ENCODE measurements around the gene RPUSD4.

The RPUSD4 gene

DNA sequence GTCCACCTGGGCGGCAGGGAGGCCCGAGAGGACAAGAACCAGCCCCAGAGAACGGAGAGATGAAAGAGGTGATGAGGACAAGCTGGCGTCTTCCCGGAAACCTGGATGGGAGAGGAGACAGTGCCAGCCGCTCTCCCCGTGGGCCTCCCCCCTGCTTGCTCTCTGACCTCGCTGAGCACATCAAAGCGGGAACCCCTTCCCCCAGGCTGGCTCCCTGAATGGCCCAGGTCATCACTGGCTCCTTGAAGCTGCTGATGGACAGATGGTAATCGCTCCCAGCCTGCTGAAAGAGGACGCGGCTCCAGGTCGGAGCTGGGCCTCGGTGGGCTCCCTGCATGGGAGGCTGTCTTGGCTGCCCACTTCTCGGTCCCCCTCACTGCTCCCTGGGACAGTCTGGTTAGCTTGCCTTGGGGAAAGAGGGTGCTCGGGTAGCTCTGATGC is 18.4 kb downstream of the RPUSD4 start:
- ATAC-seq (no peak), DNase-seq (ENCODE audit: low spot score in 2 of 2) (no peak)
- Mint-ChIP-seq H3K9me3 (no peaks in the 10 kb centered on the region), H3K36me3 (peaks cover 51% of the 10 kb centered on the region), H3K27ac (no peak overlapping the region), H3K4me3 (no peak overlapping the region), H3K4me1 (peaks cover 9% of the 10 kb centered on the region)

DNA sequence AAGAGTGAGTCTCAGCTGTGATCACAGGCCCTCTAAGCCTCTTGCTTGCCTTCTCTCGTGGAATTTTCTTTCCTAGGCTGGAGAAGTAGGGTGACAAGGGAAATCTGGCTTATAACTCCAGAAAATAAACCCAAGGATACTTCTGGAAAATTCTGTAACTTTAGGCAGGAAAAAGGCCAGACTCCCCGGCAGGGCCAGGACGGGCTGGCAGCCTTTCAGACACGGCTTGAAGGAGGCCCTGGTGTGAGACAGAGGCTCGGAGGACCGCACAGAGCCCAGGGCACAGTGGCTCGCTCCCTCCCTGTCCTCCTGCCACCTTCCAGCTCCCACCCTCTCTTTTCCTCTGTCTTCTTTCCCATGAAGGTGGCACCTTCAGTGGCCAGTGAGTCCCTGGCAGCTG is 19.1 kb downstream of the RPUSD4 start:
- no peak overlapping the region for H3K27ac Mint-ChIP-seq
- H3K4me3 Mint-ChIP-seq: no peak overlapping the region
- H3K4me1 Mint-ChIP-seq: peaks cover 9% of the 10 kb centered on the region
- no peaks in the 10 kb centered on the region for H3K9me3 Mint-ChIP-seq
- ATAC-seq: no peak
- DNase-seq (ENCODE audit: low spot score in 2 of 2): no peak
- H3K36me3 Mint-ChIP-seq: peaks cover 44% of the 10 kb centered on the region

DNA sequence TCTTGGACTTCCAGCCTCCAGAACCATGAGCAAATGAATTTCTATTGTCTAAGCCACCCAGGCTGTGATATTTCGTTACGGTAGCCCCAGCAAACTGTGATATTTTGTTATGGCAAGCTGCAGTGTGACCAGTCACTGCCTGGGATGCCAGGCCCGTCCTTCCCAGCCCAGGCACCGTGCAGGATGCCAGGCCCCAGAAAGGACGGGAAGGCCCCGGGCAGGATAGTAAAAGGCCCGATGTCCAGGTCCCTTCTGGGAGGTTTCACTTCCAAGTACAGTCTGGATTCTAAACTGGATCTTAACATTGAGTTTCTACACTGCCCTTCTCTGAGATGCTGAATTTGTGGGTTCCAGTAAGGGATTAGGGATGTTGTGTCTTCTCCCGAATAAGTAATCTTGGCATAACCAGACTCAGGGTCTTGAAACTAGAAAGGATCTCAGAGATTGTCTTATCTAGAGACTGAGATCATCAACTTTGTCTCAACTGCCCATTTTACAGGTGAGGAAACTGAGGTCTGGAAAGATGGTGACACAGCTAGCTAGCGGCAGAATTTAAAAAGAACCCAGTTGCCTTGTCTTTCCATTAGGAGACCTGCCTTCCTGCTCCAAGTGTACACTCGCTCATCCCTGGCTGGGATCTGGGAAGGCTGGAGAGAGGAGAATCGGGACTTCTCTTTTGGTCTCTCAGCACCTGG is 19.9 kb downstream of the RPUSD4 start:
- no peaks in the 10 kb centered on the region for H3K9me3 Mint-ChIP-seq
- ATAC-seq (no peak), DNase-seq (ENCODE audit: low spot score in 2 of 2) (no peak)
- peaks cover 9% of the 10 kb centered on the region for H3K4me1 Mint-ChIP-seq
- H3K36me3 Mint-ChIP-seq: peaks cover 35% of the 10 kb centered on the region
- no peak overlapping the region for H3K27ac Mint-ChIP-seq
- H3K4me3 Mint-ChIP-seq: no peak overlapping the region

DNA sequence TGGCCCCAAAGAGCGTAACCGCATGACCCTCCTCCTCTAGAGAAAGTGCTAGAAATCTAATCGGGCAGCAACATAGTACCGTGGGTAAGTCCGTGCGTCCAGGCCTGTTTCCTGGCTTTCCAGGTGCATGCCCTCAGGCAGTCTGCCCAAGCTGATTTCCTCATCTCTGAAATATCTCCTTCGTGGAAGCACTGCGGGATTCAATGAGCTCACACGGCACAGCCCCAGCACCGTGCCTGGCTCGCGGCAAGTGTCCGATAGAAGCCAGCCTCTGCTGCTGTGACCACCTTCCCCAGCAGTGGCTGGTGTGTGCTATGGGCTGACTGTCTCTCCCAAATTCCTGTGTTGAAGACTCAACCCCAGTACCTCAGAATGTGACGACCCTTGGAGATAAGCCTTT is 20.7 kb downstream of the RPUSD4 start:
- DNase-seq (ENCODE audit: low spot score in 2 of 2) (no peak), ATAC-seq (no peak)
- H3K27ac Mint-ChIP-seq: no peak overlapping the region
- peaks cover 28% of the 10 kb centered on the region for H3K36me3 Mint-ChIP-seq
- H3K4me3 Mint-ChIP-seq: no peak overlapping the region
- no peaks in the 10 kb centered on the region for H3K9me3 Mint-ChIP-seq
- peaks cover 9% of the 10 kb centered on the region for H3K4me1 Mint-ChIP-seq

DNA sequence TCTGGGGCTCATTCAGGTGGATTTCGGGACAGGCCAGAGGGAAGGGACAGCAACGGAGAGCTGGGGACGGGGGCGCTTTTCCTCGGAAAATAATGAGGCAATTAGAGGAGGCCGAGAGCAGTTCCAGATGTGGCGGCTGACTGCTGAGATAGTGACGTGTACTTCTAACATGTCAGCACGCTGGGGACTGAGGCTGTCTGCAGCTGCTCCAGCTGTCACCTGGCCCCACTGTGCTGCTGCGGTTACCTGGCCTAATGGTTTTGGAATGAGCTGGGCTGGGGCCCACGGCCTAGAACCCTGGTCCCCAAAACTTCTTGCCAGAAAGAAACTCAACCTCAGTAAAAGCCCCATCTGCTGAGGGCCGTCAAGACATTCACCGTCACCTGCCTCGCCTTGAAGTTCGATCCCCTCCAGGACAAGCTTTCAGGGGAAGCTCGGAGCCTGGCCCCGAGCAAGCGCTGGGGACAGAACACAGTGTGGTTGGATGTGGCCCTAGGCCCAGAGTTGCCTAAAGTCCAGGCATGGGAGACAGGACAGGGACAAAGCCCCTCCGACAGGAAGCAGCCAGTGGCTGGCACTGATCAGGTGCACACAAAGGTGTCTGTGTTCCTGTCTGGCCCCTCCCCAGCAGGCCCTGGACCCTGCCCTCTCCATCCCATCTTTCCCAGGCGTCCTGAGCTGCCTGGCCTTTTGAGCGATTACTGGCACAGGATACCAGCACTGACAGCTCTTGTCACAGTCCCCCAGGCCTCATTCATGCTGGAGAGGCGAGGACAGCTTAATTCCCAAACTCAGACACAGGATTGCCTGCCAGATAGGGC is 22.1 kb downstream of the RPUSD4 start:
- DNase-seq (ENCODE audit: low spot score in 2 of 2): no peak
- Mint-ChIP-seq H3K4me1 (peaks cover 9% of the 10 kb centered on the region), H3K36me3 (peaks cover 18% of the 10 kb centered on the region), H3K27ac (peak overlapping the region; percentile 83), H3K9me3 (no peaks in the 10 kb centered on the region), H3K4me3 (no peak overlapping the region)
- ATAC-seq: no peak

DNA sequence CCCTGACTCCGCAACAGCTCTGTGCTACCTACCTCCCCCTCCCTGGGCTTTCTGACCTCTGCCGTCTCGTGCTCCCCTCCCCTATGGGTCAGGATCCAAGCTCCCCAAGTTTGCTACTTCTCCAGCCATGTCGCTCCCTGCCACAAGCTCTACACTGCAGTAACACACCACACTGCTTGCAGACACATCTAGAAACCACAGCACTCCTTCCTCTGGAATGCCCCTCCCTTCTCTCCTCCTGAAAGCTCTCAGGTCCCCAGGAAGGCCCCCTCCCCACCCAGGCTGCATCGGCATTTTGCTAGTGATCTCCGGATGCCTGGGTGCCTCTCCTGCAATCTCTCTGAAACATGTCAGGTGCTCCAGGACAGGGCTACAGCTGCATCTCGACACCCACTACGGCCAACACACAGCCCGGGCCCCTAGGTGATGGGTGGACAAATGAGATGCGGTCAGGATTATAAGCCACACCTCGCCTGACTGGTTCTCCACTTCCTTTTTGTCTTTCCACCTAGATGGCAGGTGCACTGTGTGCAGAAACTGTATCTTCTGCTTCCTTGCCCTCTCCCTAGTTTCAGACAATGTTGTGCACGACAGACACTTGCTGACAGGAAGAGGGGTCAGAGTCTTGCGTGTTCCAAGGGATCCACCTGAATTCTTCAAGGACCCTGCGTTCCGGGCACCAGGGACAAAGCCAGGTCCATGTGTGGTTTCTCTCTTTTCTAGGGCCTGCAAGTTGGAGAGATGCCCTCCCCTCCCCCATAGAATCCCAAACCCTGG is 22.9 kb downstream of the RPUSD4 start:
- no peaks in the 10 kb centered on the region for H3K9me3 Mint-ChIP-seq
- peaks cover 15% of the 10 kb centered on the region for H3K36me3 Mint-ChIP-seq
- H3K4me1 Mint-ChIP-seq: peaks cover 9% of the 10 kb centered on the region
- DNase-seq (ENCODE audit: low spot score in 2 of 2): no peak
- no peak overlapping the region for H3K4me3 Mint-ChIP-seq
- ATAC-seq: no peak
- H3K27ac Mint-ChIP-seq: peak overlapping the region; percentile 83

DNA sequence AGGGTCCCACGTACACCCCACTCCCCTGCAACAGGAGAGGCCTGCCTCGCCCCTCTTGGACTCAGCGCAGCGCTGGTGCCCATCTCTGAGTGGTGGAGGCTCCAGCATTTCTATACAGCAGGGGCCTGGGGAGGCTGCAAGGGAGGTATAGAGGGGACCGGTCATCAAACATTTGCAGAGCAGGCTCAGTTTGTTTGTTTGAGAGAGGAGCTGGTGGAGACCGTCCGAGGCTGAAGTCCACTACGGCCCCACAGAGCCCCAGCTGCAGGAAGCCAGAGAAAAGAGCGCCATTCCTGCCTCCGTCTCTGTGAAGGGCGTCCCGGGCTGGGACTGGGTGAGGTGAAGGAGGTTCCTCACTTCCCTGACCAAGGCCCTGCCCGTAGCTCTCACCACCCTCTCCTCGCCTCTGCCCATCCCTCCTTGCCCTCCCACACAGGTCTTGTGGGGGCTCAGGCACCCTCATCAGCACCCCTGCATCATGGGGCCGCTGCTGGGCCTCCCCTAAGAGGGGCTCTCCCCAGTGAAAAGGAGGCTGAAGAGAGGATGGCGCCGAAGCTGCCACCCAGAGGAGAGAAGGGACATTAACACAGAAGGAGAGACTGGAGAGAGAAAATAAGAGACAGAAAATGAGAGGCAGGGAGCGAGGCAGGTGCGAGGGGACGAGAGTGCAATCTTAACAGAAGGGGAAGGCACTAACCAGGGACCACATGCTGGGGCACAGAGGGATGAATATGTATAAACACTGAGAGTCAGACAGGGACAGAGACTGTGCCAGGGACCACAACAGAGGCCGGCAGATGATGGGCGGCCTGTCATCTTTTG is 24.5 kb downstream of the RPUSD4 start:
- Mint-ChIP-seq H3K9me3 (no peaks in the 10 kb centered on the region), H3K4me1 (peaks cover 15% of the 10 kb centered on the region), H3K27ac (no peak overlapping the region), H3K4me3 (no peak overlapping the region), H3K36me3 (peaks cover 5% of the 10 kb centered on the region)
- DNase-seq (ENCODE audit: low spot score in 2 of 2) (no peak), ATAC-seq (no peak)

DNA sequence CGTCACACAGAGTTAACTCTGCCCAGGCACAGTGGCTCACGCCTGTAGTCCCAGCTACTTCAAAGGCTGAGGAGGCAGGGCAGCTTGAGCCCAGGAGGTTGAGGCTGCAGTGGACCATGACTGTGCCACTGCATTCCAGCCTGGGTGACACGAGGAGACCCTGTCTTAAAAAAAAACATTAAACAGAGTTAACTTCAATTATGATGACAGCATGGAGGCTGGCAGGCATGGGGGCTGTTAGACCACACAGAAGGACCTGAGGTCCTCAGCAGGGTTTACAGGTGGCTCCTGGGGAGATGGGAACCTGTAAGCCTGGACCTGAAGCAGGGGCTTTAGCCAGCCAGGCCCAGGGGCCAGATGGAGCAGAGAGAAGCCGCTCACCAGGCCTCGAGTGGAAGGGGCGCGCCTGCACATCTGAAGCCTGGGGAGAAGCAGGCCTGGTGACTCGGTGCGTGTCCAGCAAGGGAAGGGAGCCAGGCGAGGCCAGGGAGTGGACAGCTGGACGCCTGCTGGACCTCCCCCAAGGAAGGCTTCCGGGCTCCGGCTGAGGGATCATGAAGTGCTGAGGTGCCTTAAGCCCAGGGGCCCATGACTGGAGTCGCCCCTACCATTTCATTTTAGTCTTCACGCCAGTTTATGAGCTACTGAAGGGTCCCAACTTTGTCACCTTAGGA is 25.3 kb downstream of the RPUSD4 start:
- Mint-ChIP-seq H3K4me1 (peaks cover 15% of the 10 kb centered on the region), H3K27ac (no peak overlapping the region), H3K9me3 (no peaks in the 10 kb centered on the region), H3K4me3 (no peak overlapping the region), H3K36me3 (peaks cover 5% of the 10 kb centered on the region)
- ATAC-seq: no peak
- DNase-seq (ENCODE audit: low spot score in 2 of 2): no peak

DNA sequence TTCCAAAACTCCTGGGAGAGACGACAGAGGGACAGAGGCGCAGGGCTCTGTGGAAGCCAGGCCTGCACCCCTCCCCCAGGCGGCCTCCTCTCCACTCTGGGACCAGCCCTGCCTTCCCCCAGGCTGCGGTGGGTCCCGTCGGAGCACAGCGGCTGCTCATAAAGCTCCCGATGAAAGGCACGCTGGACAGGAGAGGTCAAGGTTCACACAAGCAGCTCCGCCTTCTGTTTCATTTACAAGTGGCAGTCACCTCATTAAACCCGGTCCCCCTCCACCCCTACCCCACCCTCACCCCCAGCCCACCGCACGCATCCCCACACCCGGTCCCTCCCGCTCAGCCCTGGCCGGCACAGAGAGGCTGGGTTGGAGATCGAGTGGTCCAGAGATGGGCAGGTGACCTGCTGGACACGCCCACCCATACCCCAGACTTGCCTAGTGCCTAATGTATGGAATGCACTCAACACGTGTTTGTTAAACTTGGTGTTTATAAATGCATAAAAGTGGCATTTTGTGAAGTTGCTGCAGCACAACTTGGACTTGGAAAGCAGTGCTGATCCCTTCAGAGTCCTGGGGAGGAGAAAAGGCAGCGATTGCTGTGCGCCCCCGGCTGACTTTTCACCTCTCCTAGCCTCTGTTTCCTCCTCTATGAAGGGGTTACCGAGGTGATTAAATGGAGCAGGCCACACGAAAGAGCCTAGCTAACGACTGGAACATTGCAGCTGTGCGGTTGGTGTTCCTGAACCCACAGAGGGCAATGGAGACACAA is 26.0 kb downstream of the RPUSD4 start:
- DNase-seq (ENCODE audit: low spot score in 2 of 2) (no peak), ATAC-seq (no peak)
- Mint-ChIP-seq H3K9me3 (no peaks in the 10 kb centered on the region), H3K36me3 (peaks cover 2% of the 10 kb centered on the region), H3K4me3 (no peak overlapping the region), H3K27ac (no peak overlapping the region), H3K4me1 (peaks cover 15% of the 10 kb centered on the region)

DNA sequence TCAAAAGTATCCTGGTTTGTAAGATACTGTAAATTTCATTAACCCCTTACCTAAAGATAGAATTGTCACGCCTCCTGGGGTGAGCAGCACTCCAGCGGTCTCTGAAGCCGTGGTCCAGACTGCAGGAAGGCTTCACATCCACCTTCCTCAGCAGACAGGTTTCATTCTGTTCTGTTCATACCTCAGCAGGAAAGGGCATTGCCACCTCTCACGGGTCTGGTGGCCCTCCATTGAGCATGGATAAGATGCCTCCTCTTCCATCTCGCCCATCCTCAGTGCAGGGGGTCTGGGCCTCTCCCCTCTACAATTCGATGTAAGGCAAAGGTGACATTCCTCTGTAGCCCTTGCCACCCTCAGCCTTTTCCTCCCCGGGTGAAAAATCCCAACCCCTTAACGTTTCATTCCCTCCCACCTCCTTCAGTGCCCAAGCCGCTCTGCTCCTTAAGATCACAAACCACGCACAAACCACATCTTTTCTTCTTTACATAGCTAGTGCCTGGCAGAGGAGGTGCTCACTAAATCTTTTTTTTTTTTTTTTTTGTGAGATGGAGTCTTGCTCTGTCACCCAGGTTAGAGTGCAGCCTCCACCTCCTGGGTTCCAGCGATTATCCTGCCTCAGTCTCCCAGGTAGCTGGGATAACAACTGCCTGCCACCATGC is 28.5 kb downstream of the RPUSD4 start:
- Mint-ChIP-seq H3K27ac (peak overlapping the region; percentile 48), H3K36me3 (no peaks in the 10 kb centered on the region)
- ATAC-seq: no peak

DNA sequence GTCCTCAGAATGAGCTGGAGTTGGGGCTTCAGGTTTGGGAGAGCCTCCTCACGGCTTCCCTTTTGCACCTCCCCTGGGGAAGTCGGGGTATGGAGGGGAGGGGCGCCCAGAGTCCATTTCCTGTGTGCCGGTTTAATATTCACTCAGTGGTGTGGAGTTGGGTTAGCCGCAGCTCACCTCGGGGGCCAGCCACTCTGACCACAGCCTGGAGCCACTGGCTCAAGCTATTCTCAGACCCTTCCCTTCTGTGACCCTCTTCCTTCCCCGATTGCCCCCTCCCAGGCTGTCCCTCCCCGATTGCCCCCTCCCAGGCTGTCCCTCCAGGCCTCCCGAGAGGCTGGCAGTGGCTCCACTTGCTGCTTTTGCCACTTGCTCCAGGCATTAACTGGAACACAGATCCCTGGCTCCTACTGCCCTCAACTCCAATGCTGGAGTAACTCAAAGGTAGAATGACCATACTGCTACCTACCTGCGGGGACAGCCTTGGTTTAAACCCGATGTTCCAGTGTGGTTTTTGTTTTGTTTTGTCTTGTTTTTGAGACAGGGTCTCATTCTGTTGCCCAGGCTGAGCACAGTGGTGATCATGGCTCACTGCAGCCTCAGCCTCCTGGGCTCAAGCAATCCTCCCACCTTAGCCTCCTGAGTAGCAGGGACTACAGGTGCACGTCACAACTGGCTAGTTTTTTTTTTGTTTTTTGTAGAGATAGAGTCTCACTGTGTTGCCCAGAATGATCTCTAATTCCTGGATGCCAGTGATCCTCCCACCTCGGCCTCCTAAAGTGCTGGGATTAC is 29.3 kb downstream of the RPUSD4 start:
- Mint-ChIP-seq H3K4me3 (no peak overlapping the region), H3K27ac (peak overlapping the region; percentile 48), H3K9me3 (no peaks in the 10 kb centered on the region), H3K4me1 (peaks cover 6% of the 10 kb centered on the region), H3K36me3 (no peaks in the 10 kb centered on the region)
- ATAC-seq (peak; percentile 50), DNase-seq (ENCODE audit: low spot score in 2 of 2) (no peak)

More for the DNA sequence above, 28.5 kb downstream of the RPUSD4 start:
- H3K4me3 Mint-ChIP-seq: no peak overlapping the region
- peaks cover 6% of the 10 kb centered on the region for H3K4me1 Mint-ChIP-seq
- no peaks in the 10 kb centered on the region for H3K9me3 Mint-ChIP-seq
- no peak for DNase-seq (ENCODE audit: low spot score in 2 of 2)

DNA sequence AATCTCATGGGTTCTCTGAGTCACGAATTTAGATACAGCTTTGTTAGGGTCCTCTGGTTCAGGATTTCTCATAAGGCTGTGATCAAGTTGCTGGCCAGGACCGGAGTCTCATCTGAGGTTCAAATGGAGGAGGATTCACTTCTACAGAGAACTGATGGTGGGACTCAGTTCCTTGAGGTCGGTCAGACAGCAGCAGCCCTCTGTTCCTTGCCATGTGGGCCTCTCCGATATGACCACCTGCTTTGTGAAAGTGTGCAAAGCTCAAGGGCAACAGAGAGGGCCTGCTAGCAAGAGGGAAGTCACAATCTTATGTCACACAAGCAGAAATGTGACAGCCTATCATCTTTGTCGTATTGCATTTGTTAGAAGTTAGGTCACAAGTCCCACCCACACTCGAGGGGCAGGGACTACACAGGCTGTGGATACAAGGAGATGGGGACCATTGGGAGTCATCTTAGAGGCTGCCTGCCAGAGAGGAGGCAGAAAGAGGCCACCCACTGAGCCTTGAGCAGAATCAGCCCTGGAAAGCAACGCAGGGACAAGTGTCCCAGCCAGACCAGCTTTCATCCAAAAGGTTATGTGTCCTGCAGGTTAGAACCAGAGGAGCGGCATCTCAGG is 34.5 kb downstream of the RPUSD4 start:
- Mint-ChIP-seq H3K36me3 (no peaks in the 10 kb centered on the region), H3K9me3 (no peaks in the 10 kb centered on the region), H3K27ac (no peak overlapping the region), H3K4me1 (no peaks in the 10 kb centered on the region), H3K4me3 (no peak overlapping the region)
- DNase-seq (ENCODE audit: low spot score in 2 of 2) (no peak), ATAC-seq (no peak)
